DLD1 (cell line): ENCODE results near the gene DUSP8.

Experiments
- in situ Hi-C: cut with HindIII; loops from 2 replicates; pipeline ENCODE4 v1.10.0; 2017; ENCODE audit warnings: low sequenced_read_pairs

The DUSP8 gene

DNA sequence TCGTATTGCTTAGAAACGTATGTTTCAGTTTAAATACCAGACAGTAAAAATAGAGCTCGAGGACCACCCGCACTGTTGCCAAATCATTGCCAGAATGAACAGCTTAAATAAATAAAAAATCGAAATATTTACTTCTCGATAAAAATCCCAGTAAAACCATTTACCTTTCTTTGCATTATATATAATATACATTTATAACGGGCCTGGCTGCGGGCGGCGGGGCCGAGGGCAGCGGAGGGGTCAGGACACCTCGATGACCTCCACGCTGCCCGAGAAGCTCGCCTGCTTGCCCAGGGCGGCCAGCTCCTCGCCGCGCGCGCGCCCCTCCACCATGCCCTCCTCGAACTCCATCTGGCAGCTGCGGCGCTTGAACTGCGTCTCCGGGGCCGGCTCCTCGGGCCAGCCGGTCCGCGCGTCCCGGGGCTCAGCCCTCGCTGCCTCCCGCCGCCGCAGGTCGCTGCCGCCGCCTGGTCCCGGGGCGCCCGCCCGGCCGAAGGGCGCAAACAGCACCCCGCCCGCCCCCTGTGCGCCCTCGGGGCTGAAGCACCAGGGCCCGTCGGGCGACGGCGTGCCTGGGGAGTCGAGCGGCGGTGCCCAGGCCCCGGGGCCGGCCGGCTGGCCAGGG lies 15.7 kb downstream of the DUSP8 start:
- in situ Hi-C loops: no loop called here

DNA sequence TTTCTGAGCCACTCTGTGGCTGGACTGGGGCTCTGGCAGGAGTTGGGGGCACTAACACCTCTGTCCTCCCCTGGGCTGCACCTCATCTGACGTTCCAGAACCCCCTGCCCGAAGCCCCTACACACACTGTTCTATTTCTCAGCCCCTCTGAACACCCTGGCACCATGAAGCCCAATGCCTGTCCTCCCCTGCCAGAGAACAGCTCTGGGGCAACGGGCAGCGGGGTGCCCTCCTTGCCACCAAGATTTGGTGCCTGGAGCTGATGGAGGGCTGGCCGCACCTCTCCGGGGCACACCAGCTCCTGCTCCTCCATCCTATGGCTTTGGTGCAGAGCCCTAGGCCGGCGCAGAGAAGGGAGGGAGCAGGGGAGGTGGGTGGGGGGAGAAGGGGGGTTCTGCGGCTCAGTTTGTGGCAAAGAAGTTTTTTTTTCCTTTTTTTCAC lies 16.3 kb downstream of the DUSP8 start:
- in situ Hi-C loops: no loop called here

DNA sequence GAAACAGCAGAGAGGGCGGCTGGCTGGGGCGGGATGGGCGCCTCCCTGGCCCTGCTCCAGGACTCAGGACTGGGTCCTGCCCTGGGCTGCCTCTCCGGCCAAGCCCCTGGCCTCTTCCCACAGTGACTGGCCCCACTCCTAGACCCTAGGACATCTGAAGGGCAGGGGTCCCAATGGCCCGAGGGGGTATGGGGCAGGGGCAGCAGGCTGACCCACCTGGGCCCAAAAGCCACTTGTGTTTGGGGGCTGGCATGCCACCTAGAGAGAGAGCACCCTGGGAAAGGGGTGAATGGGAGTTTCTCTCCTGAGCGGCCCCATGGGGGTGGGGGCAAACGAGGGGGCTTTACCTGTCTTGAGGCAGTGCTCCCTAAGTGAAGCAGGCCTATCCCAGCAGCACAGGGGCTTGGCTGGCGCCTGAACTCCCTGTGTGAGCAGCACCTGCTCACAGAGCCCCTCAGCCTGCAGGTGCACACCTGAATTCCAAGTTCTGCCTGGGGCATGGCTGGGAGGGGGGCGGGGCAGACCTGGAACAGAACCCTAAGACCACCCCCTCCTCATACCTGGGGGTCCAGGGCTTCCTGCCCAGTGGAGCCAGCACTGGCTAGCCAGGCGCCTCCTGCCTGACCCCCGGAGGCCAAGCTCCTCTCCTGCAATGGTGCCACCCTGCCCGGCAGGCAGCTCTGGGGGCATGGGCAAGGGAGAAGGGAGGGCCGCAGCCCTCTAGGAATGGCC lies 16.9 kb downstream of the DUSP8 start:
- in situ Hi-C loops: no loop called here

DNA sequence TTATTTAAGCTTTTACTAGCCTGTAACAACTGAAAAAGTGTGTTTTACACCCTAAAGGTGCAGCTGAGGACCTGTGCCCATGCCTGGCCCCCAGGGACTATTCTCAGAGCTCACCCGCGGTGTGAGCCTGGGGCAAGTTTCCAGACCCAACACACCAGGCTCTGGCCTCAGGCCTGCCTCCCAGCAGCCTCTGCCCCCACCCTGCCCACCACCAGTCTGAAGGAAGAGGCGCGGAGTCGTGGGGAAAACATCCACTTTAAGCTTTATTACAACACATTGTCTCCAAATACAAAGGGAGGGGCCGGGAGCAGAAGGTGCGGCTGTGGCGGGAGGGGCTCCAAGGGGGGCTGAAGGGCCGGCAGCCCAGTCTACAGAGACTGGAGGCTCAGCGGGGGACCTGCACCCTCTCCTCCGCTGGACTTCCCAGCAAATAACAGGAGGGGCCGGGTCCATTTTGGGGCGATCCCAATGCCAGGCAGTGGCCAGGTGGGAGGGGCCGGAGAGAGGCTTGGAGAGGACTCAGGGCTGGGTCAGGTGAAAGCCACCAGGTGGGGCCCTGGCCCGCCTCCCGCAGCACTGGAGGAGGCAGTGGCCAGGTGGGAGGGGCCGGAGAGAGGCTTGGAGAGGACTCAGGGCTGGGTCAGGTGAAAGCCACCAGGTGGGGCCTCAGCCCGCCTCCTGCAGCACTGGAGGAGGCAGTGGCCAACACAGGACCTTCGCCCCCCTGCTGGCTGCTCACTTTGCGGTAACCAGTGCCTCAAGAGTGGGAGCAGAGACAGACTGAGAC lies 18.1 kb downstream of the DUSP8 start:
- in situ Hi-C loops: no loop called here

DNA sequence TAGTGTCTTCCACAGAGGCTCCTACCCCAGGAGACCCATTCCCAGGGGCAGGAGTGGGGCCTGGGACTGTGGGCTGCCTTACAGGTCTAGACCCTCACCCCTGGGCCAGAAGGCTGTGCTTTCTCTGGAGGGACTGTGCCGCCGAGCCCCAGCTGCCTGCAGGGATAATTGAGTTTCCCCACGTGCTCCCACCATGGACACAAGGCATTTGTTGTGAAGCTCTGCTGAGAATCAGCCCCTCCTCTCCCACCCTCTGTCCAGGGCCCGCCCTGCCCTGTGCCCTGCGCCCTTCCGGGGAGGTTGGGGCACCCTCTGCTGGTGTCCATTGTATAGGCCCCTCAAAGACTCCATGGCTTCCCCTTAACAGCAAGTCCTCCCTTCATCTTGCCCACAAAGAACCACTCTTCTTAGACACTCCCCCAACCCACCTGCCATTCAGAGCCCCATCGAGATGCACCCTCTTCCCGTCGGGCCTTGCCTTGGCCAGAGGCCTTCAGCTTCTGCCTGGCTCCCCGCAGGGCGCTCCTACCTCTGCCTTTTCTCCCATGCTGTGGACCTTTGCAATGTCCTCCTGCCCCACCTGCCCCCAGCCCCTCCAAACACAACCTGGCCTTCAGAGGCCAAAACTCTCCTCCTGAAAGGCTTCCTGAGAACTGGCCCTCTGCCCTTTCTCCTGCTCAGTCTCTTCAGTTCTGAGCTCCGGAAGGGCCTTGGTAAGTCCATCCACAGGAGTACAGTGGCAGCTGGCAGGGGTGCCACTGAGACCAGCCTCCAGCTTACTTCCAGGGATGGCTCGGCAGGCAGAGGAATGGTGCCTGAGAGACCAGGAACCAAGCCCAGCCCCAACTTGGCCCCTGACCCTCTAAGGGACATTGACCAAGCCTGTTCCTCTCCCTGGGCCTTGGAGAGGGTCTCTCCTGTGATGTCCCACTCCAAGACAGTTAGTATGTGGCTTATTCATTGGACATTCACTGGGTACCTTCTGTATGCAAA lies 22.4 kb downstream of the DUSP8 start:
- in situ Hi-C loops: no loop called here

DNA sequence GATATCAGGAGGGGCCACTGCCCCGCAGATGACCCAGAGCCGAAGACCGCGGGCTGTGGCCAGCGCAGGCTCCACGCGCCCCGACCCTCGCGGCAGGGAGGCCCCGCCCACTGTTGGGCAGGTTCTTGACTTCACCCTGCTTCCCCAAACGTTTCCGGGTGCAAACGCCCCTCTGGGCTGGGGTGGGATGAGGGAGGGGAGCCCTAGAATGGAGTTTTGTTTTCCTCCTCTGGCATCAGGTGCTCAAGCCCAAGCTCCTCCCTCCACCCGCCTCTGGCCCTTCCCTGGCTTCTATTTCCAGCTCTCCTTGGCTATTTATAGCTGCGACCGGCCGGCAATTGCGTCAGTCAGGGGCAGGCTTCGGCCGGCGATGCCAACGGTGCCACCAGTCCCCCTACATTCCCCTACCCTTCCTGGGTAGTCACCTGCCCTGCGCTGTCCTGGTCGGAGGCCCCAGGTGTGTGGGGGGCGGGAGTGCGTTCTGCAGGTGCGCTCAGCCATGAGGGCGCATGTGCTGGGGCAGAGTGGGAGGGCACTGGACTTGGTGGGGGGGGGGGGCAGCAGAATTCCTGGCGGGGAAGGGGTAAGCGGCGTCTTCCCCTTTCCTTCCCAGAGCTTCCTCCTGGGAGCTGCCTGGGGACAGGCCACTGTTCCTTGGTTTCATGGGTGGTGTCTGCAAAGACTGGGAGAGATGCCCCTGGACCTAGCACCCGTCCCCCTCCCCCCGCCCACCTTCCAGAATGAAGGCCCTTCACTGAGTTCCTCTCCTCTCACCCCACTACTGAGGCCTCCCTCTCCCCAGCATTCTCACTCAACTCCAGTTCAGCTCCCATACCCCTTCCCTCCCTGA lies 23.6 kb downstream of the DUSP8 start:
- in situ Hi-C loops: no loop called here

DNA sequence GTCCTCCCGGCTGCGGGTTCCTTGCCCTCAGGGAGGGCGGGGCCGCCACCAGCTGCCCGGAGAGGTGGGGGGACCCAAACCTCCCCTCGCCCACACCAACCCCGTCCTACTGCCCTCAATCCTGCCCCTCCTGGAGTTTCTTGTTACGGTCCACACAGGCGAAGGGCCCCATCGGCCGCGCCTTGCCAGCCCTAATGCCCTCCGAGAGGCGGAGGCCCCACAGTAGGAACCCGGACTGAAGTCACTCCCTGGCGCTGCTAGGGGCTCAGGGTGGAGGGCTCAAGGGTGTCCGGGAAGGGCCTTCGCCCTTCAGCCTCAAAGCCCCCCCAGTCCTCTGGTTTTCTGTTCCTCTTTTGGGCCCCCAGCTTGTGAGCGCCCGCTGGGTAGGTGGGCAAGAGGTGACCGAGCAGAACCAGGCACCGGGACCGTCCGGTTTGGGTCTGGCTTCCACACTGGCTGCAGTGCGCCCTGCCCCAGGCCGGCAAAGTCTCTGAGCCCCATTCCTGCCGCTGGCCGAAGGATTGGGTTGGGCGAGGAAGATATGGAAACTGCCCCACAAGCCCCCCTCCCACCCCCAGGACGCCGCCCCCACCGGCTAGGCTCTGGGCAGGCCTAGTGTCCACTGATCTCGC lies 24.5 kb downstream of the DUSP8 start:
- in situ Hi-C loops: no loop called here

DNA sequence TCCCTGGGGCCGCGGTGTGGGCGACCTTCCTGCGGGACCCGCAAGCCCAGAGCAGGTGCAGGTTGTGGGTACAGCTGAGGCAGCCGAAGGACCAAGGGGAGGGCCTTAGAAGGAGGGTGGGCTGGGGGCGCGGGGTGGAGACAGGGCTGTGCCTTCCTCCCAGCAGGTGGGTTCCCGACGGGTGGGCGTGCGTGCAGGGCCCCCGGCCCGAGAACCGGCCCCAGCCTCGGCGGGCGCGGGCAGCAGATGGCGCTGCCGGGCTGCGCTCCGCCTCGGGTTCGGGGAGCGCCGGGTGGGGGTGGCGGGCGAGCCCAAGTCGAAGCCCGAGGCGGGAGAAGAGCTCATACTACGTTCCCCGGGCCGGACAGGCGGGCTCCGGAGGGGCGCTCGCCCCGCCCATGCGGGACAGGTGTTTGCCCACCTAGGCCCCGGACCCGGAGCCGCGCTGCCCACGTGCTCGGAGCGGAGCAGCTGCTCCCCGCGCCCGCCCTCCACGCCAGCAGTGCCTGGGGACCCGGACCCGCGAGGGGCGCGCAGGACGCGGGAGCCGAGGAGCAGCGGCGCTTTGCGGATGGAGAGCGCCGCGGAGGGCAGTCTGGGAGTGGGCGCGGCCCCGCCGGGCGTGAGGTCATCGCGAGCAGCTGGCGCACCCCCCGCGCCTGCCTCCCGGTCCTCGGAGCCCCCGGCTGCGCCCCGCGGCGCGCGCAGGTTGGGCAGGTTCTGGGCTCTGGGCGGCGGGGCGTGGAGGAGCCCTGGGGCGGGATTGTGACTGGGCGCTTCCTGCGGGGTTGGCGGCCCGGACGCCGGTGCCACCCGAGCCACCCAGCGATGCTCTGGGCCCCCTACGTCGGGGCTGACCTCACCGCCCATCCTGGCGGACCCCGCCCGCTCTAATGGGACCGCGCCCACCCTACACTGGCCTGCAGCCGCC lies 25.3 kb downstream of the DUSP8 start:
- in situ Hi-C loops: no loop called here

DNA sequence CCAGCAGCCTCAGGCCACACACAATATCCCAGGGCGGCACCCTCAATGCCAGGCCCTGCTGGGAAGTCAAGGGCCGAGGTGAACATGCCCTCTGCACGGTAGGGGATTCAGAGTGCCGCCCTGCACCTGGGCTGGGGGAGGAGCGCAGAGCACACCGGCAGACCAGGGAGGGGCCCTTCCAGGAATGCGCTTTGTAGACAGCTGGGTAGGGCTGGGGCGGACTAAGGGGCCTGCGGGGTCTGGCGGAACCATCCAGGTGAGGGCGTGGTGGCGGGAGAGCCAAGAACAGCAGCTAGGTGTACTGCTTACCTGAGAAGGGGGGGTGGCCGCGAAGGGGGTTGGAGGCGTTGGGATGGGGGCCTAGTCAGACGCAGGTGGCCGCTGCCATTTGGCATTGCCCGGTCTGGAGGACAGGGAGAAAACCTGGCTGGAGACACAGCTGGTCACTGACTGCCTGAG lies 26.0 kb downstream of the DUSP8 start:
- in situ Hi-C loops: no loop called here

DNA sequence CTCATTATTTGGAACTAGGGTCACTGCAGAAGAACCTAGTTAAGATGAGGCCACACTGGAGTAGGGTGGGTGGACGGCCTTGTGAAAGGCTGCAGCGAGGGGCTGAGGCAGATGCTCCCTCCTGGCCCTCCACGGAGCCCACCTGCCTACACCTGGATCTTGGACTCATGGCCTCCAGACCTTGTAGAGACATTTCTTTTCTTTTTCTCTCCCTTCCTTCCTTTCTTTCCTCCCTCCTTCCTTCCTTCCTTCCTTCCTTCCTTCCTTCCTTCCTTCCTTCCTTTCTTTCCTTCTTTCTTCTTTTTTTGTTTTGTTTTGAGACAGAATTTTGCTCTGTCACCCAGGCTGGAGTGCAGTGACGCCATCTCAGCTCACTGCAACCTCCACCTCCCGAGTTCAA lies 26.6 kb downstream of the DUSP8 start:
- in situ Hi-C loops: no loop called here

DNA sequence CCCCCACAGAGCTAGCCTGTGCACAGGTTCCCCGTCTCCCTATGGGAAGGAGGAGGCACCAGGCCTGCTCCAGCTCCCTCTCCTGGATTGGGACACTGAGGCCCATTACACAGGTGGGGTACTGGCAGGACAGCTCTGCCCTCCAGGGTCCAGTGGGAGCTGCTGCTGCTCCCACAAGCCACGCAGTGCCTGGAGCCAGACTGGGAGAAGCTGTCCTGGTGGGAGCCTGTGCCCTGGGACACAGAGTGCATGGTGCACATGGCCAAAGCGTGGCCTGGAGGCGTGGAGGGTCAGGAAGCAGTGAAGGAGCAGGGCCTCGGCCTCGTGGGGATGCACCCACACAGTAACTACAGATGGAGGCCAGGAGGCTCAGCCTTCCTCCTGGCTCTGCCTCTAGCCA lies 27.5 kb downstream of the DUSP8 start:
- in situ Hi-C loops: no loop called here

DNA sequence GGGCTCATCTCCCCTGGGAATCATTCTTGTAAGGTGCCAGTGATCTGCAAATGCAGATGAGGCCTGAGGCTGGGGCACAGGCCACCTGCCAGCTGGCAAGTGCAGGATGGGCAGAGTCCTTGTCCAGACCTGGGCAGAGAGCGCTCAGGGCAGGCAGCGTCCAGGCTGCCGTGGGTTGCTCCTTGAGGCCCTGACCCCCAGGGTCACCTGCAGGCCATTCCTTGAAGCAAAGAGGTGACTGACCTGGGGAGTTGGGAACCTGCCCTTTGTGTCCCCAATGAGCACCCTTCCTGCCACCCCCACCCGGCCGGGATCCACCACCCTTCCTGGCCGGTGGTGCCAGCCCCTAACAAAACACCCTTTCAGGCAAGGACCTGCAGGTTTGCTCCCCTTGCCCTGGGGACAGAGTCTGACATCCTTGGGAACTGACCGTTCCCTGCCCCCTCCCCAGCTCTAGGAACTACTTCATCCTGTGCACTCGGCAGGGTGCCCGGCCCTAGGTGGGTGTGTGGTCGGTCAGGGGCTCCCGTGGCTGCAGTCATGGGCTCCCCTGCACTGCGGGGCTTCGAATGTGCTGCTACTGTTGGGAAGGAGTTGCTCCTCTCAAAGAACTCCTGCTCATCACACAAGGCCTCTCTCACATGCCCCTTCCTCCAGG lies 28.3 kb downstream of the DUSP8 start:
- in situ Hi-C loops: no loop called here

DNA sequence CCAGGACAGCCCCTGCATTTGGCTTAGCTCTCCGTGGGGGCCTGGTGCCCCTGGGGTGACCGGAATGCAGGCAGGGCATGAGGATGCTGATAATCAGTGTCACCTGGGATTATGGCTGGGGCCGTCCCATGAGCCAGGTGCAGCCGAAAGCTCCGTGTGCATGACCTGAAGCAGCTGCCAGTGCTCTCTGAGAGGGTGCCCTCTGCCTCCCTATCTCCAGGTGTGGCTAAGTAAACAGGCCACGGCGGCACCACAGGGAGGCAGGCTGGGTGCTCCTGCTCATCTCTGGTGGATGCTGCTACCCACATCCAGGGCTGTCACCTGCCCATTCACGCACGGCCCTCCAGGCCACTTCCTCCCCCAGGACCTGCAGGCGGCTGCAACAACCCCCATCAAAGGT lies 29.8 kb downstream of the DUSP8 start:
- in situ Hi-C loops: no loop called here

DNA sequence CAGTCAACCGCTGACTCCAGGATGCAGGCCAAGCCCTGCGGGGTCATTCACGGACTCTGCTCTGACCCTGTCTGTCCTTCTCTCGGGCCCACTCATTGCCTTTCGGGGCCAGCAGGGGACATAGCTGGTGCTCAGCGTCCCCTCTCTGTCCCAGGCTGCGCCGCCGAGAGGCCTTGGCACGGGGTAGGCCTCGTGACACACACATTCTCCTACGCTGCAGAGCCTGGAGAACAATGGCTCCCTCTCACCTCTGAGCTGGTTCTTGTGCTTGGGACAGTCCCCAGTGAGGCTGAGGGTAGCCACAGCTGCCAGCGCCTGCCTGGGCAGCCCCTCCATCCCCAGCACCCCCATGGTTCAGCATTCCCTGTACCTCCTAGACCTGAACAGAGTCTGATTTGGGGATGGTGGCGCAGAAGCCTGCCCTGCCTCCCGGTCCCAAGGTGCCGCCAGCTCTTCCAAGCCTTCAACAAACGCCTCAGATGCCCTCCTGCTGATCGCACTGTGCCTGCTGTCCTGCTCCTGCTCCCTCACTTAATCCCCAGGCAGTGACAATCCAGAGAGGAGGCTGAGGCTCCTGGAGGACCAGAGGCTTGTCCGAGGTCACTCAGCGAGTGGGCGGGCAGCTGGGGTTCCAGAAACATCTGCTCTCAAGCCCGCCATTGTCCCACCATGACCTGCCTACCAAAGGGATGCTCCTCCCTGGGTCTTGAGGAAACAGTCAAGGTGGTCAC lies 30.4 kb downstream of the DUSP8 start:
- in situ Hi-C loops: no loop called here

DNA sequence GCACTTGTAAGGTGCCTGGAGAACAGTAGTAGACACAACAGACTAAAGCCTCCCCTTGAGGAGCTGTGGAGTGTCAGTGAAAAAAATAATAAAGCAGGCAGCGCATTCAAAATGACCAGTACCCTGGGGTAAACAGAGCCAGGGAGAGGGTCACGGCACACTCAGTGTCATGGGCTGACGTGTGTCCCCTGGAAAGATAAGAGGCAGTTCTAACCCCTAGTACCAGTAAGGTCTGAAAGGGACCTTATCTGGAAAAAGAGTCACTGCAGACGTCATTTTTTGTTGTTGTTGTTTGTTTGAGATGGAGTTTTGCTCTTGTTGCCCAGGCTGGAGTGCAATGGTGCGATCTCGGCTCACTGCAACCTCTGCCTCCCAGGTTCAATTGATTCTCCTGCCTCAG lies 32.0 kb downstream of the DUSP8 start:
- in situ Hi-C loops: no loop called here

DNA sequence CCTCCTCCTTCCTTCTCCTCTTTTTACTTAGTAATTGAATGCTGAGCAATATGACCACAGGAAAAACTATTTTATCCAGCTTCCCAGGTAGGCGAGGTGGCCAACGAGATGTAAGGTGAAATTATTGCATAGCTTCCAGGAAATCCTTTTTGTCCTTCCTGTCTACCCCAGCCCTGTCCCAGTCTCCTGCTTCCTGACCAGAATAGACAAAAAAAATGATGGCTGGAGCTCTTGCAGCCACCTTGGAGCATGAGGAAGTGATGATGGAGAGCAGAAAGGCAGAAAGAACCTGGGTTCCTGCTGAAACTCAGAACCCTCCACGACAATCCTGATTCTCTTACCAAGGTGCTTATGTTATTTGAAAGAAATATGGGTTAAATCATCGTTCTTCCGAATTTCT lies 33.9 kb downstream of the DUSP8 start:
- in situ Hi-C loops: loop anchor here (5.0 to 10.0 kb wide), 3 partner anchors 84 to 483 kb away; partner anchors contain the start of gene KRTAP5-4
